ENCODE measurements around the gene BMP2K.
"Not testable (repeated sequence)": the region's sequence is repeated elsewhere in the genome, so short reads cannot be mapped to it uniquely, and the experiment has no call there.

BMP2K gene

GRCh38 chr4:78796526-78796925 lies 20.4 kb downstream of the BMP2K start:
- no peak for DNase-seq

DNA sequence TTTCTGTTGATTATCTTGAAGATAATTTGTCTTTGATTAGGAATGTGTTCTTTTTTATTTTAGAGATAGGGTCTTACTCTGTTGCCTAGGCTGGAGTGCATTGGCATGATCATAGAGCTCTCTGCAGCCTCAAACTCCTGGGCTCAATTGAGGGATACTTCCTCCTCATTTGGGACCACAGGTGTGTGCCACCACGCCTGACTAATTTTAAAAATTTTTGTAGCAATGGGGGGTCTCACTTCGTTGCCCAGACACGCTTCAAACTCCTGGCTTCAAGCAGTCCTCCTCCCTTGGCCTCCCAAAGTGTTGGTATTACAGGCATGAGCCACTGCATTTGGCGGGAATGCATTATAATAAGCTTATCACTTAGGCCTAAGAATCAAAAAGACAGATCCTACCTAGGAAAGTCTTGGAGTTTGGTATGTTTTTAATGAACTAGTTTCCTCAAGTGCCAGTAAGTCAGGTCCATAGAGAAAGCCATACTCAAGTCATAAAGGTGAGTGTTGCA lies 21.7 kb downstream of the BMP2K start:
- no peak for DNase-seq

GRCh38 chr4:78799551-78800495 lies 23.7 kb downstream of the BMP2K start:
- DNase-seq: no peak

DNA sequence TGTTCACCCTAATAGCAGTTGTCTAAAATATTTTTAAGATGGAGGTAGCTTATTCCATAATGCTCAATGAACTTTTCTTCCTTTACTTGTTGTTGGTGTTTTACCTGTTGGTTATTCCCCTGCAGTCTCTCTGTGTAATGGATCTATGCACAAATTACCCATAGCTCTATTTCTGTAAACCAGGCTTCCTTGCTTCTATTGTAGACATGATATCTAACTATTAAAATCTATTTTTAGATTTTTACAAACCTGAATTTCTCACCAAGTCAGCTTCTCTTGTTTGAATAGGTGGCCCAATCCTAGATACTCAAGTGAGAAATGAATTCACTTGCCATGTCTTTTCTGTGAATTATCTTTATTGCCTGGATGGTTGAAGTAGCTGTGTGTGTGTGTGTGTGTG lies 24.8 kb downstream of the BMP2K start:
- DNase-seq: no peak

GRCh38 chr4:78803983-78804382 lies 27.8 kb downstream of the BMP2K start:
- DNase-seq: no peak

DNA sequence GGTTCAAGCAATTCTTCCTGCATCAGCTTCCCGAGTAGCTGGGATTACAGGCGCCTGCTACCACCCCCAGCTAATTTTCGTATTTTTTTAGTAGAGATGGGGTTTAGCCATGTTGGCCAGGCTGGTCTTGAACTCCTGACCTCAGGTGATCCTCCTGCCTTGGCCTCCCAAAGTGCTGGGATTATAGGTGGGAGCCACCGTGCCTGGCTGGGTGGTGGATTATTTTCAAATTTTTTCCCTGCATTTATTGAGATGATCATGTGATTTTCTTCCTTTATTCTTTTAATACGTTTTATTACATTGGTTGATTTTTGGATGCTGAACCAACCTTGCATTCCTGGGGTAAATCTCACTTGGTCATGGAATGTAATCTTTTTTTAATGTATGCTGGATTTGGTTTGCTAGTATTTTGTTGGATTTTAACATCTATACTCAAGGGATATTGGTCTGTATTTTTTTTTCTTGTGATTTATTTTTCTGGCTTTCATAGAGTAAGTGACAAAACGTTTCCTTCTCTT lies 30.9 kb downstream of the BMP2K start:
- DNase-seq: no peak

- DNase-seq: no peak
Measured at GRCh38 chr4:78809295-78809694, 33.1 kb downstream of the BMP2K start.

- DNase-seq: peak; percentile 2
Measured at GRCh38 chr4:78809928-78810835, 34.0 kb downstream of the BMP2K start.

GRCh38 chr4:78811034-78811433 lies 34.9 kb downstream of the BMP2K start:
- no peak for DNase-seq

DNA sequence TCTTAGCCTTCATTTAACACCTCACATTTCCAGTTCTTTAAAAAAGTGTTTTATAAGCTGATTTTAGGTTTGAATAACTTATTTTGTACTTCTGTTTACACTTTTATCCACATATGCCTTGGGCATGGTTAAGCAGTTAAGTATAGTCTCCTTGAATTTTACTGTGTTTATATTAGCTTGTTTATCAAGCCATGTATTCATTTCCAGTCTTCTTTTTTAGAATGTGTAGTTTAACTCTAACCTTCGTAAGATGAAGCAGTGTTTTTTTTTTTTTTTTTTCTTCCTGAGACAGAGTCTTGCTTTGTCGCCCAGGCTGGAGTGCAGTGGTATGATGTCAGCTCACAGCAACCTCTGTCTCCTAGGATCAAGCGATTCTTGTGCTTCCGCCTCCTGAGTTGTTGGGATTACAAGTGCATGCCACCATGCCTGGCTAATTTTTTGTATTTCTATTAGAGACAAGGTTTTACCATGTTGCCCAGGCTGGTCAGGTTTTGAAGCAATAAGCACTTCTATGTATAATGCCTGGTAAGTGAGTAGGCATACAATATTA lies 42.5 kb downstream of the BMP2K start:
- DNase-seq: no peak

DNA sequence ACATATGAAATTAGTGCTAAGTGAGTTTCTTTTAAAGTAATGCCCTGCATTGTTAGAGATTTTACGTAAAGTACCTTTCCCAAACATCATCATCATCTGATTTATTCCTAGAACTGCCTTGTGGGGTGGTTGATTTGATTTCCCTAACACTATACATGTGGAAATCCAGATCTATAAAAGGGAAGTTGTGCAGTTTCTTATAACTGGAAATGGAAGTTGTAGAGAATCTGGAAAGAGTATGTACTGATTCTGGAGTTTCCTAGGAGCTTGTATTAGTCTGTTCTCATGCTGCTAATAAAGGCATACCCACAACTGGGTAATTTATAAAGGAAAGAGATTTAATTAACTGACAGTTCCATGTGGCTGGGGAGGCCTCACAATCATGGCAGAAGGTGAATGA lies 47.9 kb downstream of the BMP2K start:
- no peak for DNase-seq

DNA sequence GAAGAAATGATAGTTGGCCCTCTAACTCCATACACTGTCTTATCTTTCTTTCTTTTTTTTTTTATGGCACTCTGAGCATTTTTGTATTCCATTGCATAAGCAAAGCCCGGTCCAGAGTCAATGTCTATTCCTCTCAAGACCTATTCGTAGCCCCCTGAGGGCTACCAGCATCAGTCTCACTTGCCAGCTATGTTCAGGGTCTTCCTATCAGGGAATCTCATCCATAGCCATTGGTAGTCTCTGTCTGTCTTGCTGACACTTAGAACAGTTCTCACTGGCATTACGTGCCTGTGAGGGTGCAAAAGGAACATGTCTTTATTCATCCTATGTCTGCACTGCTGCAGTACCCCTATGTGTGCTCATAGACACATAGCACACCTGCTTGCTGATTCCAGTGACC lies 51.0 kb downstream of the BMP2K start:
- DNase-seq: no peak

- peak; percentile 45 for DNase-seq
Measured at GRCh38 chr4:78829296-78829695, 53.1 kb downstream of the BMP2K start.

- not testable (repeated sequence) for DNase-seq
Measured at GRCh38 chr4:78839676-78840075, 63.5 kb downstream of the BMP2K start.

DNA sequence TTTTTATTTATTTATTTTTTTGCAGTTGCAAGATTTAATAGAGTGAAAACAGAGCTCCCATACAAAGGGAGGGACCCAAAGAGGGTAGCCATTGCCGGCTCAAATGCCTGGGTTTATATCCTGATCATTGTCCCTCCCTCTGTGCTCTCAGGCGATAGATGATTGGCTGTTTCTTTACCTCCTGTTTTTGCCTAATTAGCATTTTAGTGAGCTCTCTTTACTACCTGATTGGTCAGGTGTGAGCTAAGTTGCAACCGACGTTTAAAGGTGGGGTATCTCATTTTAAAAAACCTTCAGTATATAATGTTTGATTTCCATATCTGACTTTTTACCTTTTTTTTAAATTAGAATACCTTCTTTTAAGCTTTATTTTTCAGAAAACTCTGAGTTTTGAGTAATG lies 64.1 kb downstream of the BMP2K start:
- not testable (repeated sequence) for DNase-seq

DNA sequence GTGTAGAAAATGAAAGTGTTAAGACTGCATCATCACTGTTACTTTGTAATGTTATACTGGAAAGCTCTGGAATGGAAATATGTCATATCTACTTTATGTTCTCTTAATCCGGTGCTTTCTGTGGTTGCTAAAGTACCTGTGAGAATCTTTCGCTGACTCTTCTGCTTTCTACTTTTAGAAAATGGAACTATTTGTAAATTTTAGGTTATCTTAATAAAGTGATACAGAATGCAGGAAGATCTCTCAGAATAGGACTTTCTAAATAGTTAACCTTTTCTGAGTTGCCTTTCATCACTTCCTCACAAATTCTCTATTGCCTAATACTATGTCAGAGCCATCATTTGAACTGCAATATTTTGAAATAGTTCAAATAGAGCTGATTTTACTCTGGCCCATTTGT lies 69.3 kb downstream of the BMP2K start:
- DNase-seq: peak; percentile 3

GRCh38 chr4:78846258-78846657 lies 70.1 kb downstream of the BMP2K start:
- DNase-seq: no peak

DNA sequence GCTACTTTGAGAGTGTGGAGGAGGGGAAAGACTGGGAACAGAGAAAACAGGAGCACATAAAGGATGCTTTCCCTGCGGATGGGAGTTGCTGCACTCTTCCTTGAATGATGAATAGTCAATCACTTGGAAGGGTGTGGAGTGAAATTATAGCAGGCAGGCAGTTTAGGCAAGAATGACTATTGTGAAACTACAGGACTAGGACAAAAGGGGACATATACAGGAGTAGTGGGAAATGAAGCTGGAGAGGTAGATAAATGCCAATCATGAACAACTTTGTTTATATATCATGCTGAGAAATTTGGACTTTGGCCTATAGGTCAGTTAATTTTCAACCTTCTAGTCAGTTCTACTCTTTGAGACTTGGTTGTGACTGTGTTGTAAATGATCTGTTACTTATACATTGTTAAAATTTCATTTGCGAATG lies 86.2 kb downstream of the BMP2K start:
- DNase-seq: no peak

DNA sequence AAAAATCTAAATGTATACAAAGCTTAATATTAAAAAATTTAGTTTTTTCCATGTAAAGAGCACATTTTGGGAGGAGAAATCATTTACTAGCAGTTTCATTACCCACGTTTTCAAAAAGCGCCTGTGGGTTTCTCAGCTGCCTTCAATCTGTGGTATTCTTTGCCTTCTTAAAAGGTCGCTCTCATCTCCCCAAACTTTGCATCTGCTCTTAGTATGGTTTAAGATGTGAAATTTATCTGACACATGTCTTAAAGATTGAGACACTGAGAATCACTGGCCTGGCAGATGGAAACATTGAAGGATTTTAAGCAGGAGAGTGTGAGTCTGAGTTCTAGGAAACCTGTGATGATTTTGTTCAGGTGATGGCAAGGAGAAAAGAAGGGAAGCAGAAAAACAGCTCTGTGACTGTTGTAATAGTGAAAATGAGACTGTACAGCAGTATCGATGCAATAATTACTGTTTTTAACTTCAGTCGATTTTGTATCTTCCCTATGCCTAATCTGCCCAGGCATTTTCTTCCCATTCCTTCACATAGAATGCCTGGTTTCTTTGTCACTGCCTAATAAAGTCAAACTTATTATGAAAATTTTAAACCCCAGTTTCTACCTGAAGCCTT lies 87.2 kb downstream of the BMP2K start:
- no peak for DNase-seq

GRCh38 chr4:78863991-78864390 lies 87.8 kb downstream of the BMP2K start:
- no peak for DNase-seq

DNA sequence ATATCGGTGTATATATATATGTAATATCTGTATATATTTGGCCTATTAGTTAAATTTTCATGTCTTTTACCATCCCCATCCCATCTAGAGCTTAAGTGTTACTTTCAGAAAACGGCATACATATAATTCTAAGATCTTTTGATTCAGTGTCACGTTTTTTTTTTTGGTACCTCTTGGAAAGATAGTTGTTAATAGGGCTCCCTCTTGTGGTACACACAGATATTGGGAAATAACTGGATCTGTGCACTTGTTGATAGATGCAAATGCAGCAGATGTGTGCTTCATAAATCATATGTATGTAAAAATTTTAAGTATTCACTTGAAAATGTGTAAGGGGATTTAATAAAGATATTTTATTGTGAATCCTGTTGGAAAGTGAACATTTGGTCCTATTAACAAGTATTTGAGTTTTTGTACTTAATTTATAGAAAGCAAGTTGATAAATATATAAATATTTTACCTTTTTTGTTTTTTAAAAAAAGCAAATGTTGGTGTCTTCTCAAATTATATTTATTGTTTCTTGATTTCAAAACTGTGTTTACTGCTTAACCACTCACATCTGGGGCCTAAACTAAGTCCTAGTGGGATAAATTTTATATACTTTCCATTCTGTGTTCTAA lies 88.4 kb downstream of the BMP2K start:
- DNase-seq: peak; percentile 78

DNA sequence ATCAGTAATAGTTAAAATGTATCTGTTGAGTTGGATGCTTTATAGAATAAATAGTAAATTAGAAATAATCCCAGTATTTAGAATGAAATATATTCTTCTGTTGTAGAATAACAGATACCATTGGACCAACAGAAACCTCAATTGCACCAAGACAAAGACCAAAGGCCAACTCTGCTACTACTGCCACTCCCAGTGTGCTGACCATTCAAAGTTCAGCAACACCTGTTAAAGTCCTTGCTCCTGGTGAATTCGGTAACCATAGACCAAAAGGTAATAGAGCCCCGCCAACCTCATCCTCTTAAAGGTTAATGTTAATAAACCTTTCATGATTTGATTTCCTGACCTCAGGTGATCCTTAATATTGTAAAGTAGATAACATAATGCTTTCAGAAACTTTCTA lies 89.3 kb downstream of the BMP2K start:
- DNase-seq: no peak
